ENCODE measurements around the gene ASTN1. TPM values are rescaled to one million over a fixed set of nuclear protein-coding genes. Genes with fewer than 3 reads are reported as not detected.
A peak's percentile ranks its signal among the peaks of the same experiment; 100 is the strongest.

ASTN1 gene
- total and polyA plus RNA-seq, 2 experiments from 2014 or later: 9.3 to 34.2 TPM

DNA sequence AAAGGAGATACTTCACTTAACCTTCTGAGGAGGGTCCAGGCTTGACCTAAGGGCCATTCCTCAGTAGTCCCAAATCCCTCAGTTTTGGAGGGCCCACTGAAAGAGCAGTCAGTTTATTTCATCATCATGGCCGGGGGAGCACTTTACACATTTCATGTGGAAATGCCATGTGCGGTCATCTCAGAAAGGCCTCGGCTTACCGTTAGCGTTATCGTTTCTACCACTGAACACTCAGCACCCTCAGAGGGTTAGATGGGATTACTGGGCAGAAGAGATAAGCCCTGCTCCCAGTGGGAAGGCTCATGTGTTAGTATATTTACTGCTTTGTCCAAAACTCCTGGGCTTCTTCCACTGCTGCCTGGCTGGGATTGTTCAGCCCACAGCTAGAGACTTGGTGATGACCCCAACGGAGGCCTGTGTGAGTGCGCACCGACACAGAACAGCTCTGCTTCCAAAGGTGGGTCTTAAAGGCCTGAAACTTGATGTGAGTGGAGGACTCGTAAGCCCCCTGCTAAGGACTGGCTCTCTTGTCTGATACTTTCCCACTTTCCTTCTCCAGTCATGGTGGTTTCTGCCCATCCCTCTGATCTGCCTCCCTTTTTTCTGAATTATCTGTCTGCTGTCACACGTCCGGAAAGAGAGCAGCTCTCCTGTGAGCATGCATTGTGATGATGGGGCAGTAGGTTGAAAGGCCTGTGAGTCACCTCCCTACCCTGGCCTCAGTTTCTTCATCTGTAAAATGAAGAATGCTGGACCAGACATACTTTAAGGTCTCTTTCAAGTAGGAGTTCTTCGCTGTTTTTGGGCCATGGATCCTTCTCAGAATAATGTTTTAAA, 284.5 kb downstream of the ASTN1 start:
- Histone ChIP-seq H3K36me3 (no peaks in the 10 kb centered on the region), H3K4me3 (no peak overlapping the region), H3K27me3 (no peaks in the 10 kb centered on the region), H3K9me3 (ENCODE audit: low read depth) (no peaks in the 10 kb centered on the region), H3K27ac (no peak overlapping the region), H3K4me1 (ENCODE audit: low read depth) (no peaks in the 10 kb centered on the region)
- TF ChIP-seq, protein P1, sequence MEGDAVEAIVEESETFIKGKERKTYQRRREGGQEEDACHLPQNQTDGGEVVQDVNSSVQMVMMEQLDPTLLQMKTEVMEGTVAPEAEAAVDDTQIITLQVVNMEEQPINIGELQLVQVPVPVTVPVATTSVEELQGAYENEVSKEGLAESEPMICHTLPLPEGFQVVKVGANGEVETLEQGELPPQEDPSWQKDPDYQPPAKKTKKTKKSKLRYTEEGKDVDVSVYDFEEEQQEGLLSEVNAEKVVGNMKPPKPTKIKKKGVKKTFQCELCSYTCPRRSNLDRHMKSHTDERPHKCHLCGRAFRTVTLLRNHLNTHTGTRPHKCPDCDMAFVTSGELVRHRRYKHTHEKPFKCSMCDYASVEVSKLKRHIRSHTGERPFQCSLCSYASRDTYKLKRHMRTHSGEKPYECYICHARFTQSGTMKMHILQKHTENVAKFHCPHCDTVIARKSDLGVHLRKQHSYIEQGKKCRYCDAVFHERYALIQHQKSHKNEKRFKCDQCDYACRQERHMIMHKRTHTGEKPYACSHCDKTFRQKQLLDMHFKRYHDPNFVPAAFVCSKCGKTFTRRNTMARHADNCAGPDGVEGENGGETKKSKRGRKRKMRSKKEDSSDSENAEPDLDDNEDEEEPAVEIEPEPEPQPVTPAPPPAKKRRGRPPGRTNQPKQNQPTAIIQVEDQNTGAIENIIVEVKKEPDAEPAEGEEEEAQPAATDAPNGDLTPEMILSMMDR (IDR thresholded peaks at IDR 0.05; ENCODE audit: low read depth, low read length): no peak
- DNase-seq (ENCODE audit: low read depth in 1 of 2, low spot score in 1 of 2): no peak

DNA sequence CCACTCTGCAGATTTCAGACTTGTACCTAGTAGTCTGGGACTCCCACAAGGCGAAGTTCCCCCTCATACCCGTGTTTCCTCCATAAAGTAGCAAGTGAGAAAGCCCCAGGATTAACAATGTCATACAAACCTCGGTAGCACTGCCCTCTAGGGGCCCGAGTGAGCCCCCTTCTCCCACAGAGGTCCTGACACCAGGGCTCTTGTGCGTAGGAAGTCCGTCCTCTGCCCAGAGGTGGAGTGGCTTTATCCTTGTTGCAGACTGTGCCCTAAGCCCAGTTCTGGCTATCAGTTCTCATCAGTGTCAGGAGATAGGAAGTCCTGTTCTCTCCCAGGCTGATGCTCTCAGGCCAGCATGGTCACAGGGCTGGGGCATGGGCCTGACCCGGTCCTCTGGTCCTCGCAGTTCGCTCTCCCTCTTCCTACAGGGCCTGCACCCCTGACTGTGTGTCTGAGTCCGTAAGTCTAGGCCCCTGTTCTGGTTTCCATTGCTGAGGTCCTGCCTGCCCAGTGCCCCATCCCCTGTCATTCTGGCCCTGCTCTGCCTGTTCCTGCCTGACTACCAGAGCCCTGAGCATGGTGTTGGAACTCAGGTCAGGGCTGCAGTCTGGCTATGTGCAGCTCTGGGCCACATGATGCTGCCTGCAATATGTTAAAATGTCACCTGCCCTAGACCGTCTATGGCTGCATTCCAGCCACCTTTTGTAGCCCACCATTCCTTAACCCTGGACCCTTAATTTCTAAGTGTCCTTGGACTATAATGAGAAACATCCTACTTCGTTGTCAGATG, 285.6 kb downstream of the ASTN1 start:
- Histone ChIP-seq H3K9me3 (ENCODE audit: low read depth) (no peaks in the 10 kb centered on the region), H3K4me1 (ENCODE audit: low read depth) (no peaks in the 10 kb centered on the region), H3K27me3 (no peaks in the 10 kb centered on the region), H3K27ac (no peak overlapping the region), H3K4me3 (no peak overlapping the region), H3K36me3 (no peaks in the 10 kb centered on the region)
- DNase-seq (ENCODE audit: low read depth in 1 of 2, low spot score in 1 of 2): peak in 1 of 2 donors; percentile 44
- TF ChIP-seq, protein P1 (IDR thresholded peaks at IDR 0.05; ENCODE audit: low read depth, low read length): no peak

GRCh38 chr1:176877557-176877956, 287.0 kb downstream of the ASTN1 start:
- Histone ChIP-seq H3K36me3 (no peaks in the 10 kb centered on the region), H3K4me3 (no peak overlapping the region), H3K9me3 (ENCODE audit: low read depth) (no peaks in the 10 kb centered on the region), H3K27ac (no peak overlapping the region), H3K27me3 (no peaks in the 10 kb centered on the region), H3K4me1 (ENCODE audit: low read depth) (no peaks in the 10 kb centered on the region)
- TF ChIP-seq, protein P1 (IDR thresholded peaks at IDR 0.05; ENCODE audit: low read depth, low read length): no peak
- no peak for DNase-seq (ENCODE audit: low read depth in 1 of 2, low spot score in 1 of 2)

GRCh38 chr1:176876966-176877515, 287.5 kb downstream of the ASTN1 start:
- Histone ChIP-seq H3K36me3 (no peaks in the 10 kb centered on the region), H3K27me3 (no peaks in the 10 kb centered on the region), H3K4me3 (no peak overlapping the region), H3K4me1 (ENCODE audit: low read depth) (no peaks in the 10 kb centered on the region), H3K27ac (no peak overlapping the region), H3K9me3 (ENCODE audit: low read depth) (no peaks in the 10 kb centered on the region)
- TF ChIP-seq, protein P1 (IDR thresholded peaks at IDR 0.05; ENCODE audit: low read depth, low read length): no peak
- no peak for DNase-seq (ENCODE audit: low read depth in 1 of 2, low spot score in 1 of 2)

GRCh38 chr1:176869577-176869976, 294.9 kb downstream of the ASTN1 start:
- H3K27me3 ChIP-seq: no peaks in the 10 kb centered on the region
- TF ChIP-seq, protein P1 (IDR thresholded peaks at IDR 0.05; ENCODE audit: low read depth, low read length): no peak
- no peaks in the 10 kb centered on the region for H3K36me3 ChIP-seq
- no peak overlapping the region for H3K27ac ChIP-seq
- no peak overlapping the region for H3K4me3 ChIP-seq
- no peak for DNase-seq (ENCODE audit: low read depth in 1 of 2, low spot score in 1 of 2)
- no peaks in the 10 kb centered on the region for H3K9me3 ChIP-seq (ENCODE audit: low read depth)
- H3K4me1 ChIP-seq (ENCODE audit: low read depth): no peaks in the 10 kb centered on the region

Data from cardiac muscle cell (in vitro differentiated cells and primary cell).